HCT116 (cell line): ENCODE measurements around the gene CMC1. TPM values are rescaled to one million over a fixed set of nuclear protein-coding genes. Genes with fewer than 3 reads are reported as not detected.

ENCODE experiments used
- ATAC-seq: fragments of 200-7000 bp; cut with Tn5 transposase; 2 replicates; pipeline ENCODE4 v1.9.1; 2020; ENCODE audit warnings: mild to moderate bottlenecking, moderate library complexity
- BruUV-seq: library from RNA; stranded (reverse); fragments of 400-500 nt; replicated peaks from 2 replicates; lab custom pipeline; 2021; lab: Mats Ljungman, UMichigan
- CTCF ChIA-PET: fragments of 300-600 bp; sonication (Branson Sonifier 250); formaldehyde crosslinking; loops from one replicate; lab custom pipeline; 2021; ENCODE audit warnings: antibody characterized with exemption; lab: Charles Lee
- POLR2A ChIA-PET: fragments of 300-600, 350-600 bp; sonication (Branson Sonifier 250); formaldehyde crosslinking; loops from one replicate; lab custom pipeline; 2021; ENCODE audit warnings: antibody characterized with exemption; lab: Charles Lee
- RAD21 ChIA-PET, 2 experiments: fragments of 300-600 bp; sonication (Branson Sonifier 250); formaldehyde crosslinking; loops; one replicate each; lab custom pipeline; 2023; ENCODE audit warnings: low total read pairs in 2 of 2; ENCODE audit not compliant: uncharacterized antibody in 2 of 2, unreplicated experiment in 2 of 2, low non-redundant PET in 1 of 2; lab: Charles Lee
- DNase-seq: peaks from one replicate; pipeline ENCODE4 v3.0.0-alpha.2; 2010; ENCODE audit warnings: low read depth, low spot score
- H2AFZ ChIP-seq: fragments of 200-600 bp; shearing (Covaris generic), sonication (generic); 2 replicates; pipeline ENCODE4 v1.6.1; 2017; ENCODE audit warnings: low read depth, mixed run types, mixed read lengths, antibody characterized with exemption, low read length; ENCODE audit not compliant: poor library complexity, severe bottlenecking
- H3K27ac ChIP-seq: 2 replicates; pipeline ENCODE4 v1.5.1; 2012; ENCODE audit warnings: low read depth, low read length
- H3K27me3 ChIP-seq: fragments of 200-600 bp; sonication (generic); 2 replicates; pipeline ENCODE4 v1.6.1; 2016; ENCODE audit warnings: mixed run types, low read length, mixed read lengths; ENCODE audit not compliant: insufficient read depth
- H3K36me3 ChIP-seq, 2 experiments: fragments of 200-500 bp in 1 of 2; fragments of 200-600 bp in 1 of 2; sonication (Bioruptor generic) in 1 of 2; sonication (generic) in 1 of 2; 2 replicates each; pipeline versions ENCODE4 v1.5.1 to v1.6.1; 2014 to 2016; ENCODE audit warnings: low read length in 2 of 2, inconsistent platforms in 1 of 2, mixed read lengths in 1 of 2, mixed run types in 1 of 2; ENCODE audit not compliant: insufficient read depth in 2 of 2, control insufficient read depth in 1 of 2
- H3K4me1 ChIP-seq, 2 experiments: fragments of 200-600 bp in 1 of 2; sonication (generic) in 1 of 2; 2 replicates each; pipeline versions ENCODE4 v1.5.1 to v1.6.1; 2012 to 2017; ENCODE audit warnings: low read length in 2 of 2, inconsistent platforms in 1 of 2, mild to moderate bottlenecking in 1 of 2, mixed read lengths in 1 of 2, mixed run types in 1 of 2, moderate library complexity in 1 of 2; ENCODE audit not compliant: insufficient read depth in 2 of 2, control insufficient read depth in 1 of 2
- H3K4me2 ChIP-seq: fragments of 200-600 bp; sonication (generic); 2 replicates; pipeline ENCODE4 v1.6.1; 2017; ENCODE audit warnings: mixed run types, low read length, mixed read lengths
- H3K4me3 ChIP-seq, 2 experiments: fragments of 200-600 bp in 1 of 2; sonication (generic) in 1 of 2; replicated peaks in 1 of 2; 2 replicates each; pipeline ENCODE4 v1.5.1; 2011 to 2016; ENCODE audit warnings: low read length in 2 of 2, control low read depth in 1 of 2, low read depth in 1 of 2, mild to moderate bottlenecking in 1 of 2, mixed read lengths in 1 of 2, mixed run types in 1 of 2
- H3K79me2 ChIP-seq: fragments of 200-600 bp; sonication (generic); 2 replicates; pipeline ENCODE4 v1.6.1; 2017; ENCODE audit warnings: mild to moderate bottlenecking, mixed run types, low read length, moderate library complexity, mixed read lengths; ENCODE audit not compliant: insufficient read depth
- H3K9ac ChIP-seq: fragments of 200-600 bp; sonication (generic); 2 replicates; pipeline ENCODE4 v1.6.1; 2016; ENCODE audit warnings: low read length, mixed read lengths
- H3K9me2 ChIP-seq: fragments of 200-600 bp; sonication (generic), shearing (Covaris generic); 2 replicates; pipeline ENCODE4 v1.6.1; 2017; ENCODE audit warnings: mixed run types, mild to moderate bottlenecking, moderate library complexity; ENCODE audit not compliant: insufficient read depth
- H3K9me3 ChIP-seq, 2 experiments: fragments of 200-500 bp in 1 of 2; fragments of 200-600 bp in 1 of 2; sonication (Bioruptor generic) in 1 of 2; sonication (generic) in 1 of 2; 2 replicates each; pipeline ENCODE4 v1.6.1; 2014 to 2017; ENCODE audit warnings: low read length in 2 of 2, mixed read lengths in 2 of 2, inconsistent platforms in 1 of 2, low read depth in 1 of 2, mild to moderate bottlenecking in 1 of 2, mixed run types in 1 of 2, moderate library complexity in 1 of 2; ENCODE audit not compliant: control insufficient read depth in 1 of 2, insufficient read depth in 1 of 2
- H4K20me1 ChIP-seq: fragments of 200-600 bp; sonication (generic), shearing (Covaris generic); 2 replicates; pipeline ENCODE4 v1.6.1; 2017; ENCODE audit warnings: mixed run types, mild to moderate bottlenecking, moderate library complexity; ENCODE audit not compliant: insufficient read depth
- CBX3 ChIP-seq: IDR thresholded peaks from 2 replicates; pipeline ENCODE4 v1.6.1; 2012; ENCODE audit warnings: low read depth
- CEBPB ChIP-seq: IDR thresholded peaks from 2 replicates; pipeline ENCODE4 v1.6.1; 2012; ENCODE audit warnings: low read depth
- EGR1 ChIP-seq: IDR thresholded peaks from 2 replicates; pipeline ENCODE4 v1.6.1; 2012; ENCODE audit warnings: low read depth
- ELF1 ChIP-seq: IDR thresholded peaks from 2 replicates; pipeline ENCODE4 v1.6.1; 2012; ENCODE audit warnings: low read depth, borderline replicate concordance
- EZH2 ChIP-seq: fragments of 200-600 bp; sonication (generic); IDR thresholded peaks from 2 replicates; pipeline ENCODE4 v1.6.1; 2017; ENCODE audit warnings: antibody characterized with exemption, mixed run types
- EZH2phosphoT487 ChIP-seq: fragments of 200-600 bp; IDR thresholded peaks from 2 replicates; pipeline ENCODE4 v1.6.1; 2018; ENCODE audit warnings: antibody characterized with exemption, borderline replicate concordance
- POLR2AphosphoS5 ChIP-seq: IDR thresholded peaks from 2 replicates; pipeline ENCODE4 v1.6.1; 2011; ENCODE audit warnings: mild to moderate bottlenecking, low read depth, low read length, moderate library complexity
- REST ChIP-seq: IDR thresholded peaks from 2 replicates; pipeline ENCODE4 v1.6.1; 2012; ENCODE audit warnings: low read depth
- SIN3A ChIP-seq: IDR thresholded peaks from 2 replicates; pipeline ENCODE4 v1.6.1; 2012; ENCODE audit warnings: low read depth
- SP1 ChIP-seq: IDR thresholded peaks from 2 replicates; pipeline ENCODE4 v1.6.1; 2012; ENCODE audit warnings: low read depth
- SRF ChIP-seq: IDR thresholded peaks from 2 replicates; pipeline ENCODE4 v1.6.1; 2012; ENCODE audit warnings: low read depth
- ZFX ChIP-seq: fragments of 450-650 bp; IDR thresholded peaks from 2 replicates; pipeline ENCODE4 v1.6.1; 2017
- ZNF274 ChIP-seq: fragments of 200-500 bp; sonication (Bioruptor generic); IDR thresholded peaks from 2 replicates; pipeline ENCODE4 v1.6.1; 2014; ENCODE audit warnings: mild to moderate bottlenecking, low read depth, low read length, inconsistent platforms
- intact Hi-C: fragments of 100-400 bp; cut with micrococcal nuclease; formaldehyde crosslinking; loops from 2 replicates; pipeline ENCODE4 v1.10.0; 2022
- total RNA-seq: library from RNA; stranded (reverse); gene quantifications from one replicate; pipeline ENCODE4 v1.2.1, GENCODE V29; 2021; ENCODE audit not compliant: unreplicated experiment
- TF ChIP-seq, protein P1 (sequence below): IDR thresholded peaks from 2 replicates; pipeline ENCODE4 v1.6.1; 2012
- TF ChIP-seq, protein P2 (sequence below): IDR thresholded peaks from 2 replicates; pipeline ENCODE4 v1.6.1; 2011; ENCODE audit warnings: mild to moderate bottlenecking, low read length, moderate library complexity; ENCODE audit not compliant: insufficient replicate concordance; ENCODE audit errors: extremely low read depth

Gene CMC1
- total RNA-seq, 1 experiment from 2014 or later: 29.0 TPM

GRCh38 chr3:28212681-28213080 is 28.7 kb upstream of the CMC1 start:
- Histone ChIP-seq H3K4me1 (no peaks in the 10 kb centered on the region), H3K9me2 (no peaks in the 10 kb centered on the region), H3K4me3 (no peak overlapping the region), H3K9me3 (no peaks in the 10 kb centered on the region), H4K20me1 (no peaks in the 10 kb centered on the region), H3K27ac (no peak overlapping the region), H3K27me3 (no peaks in the 10 kb centered on the region), H3K36me3 (no peaks in the 10 kb centered on the region)
- no peak for ATAC-seq
- RAD21 ChIA-PET: no interaction called here
- DNase-seq: no peak
- no TSS peak for BruUV-seq
- POLR2A ChIA-PET: no interaction called here
- CTCF ChIA-PET: no interaction called here
- intact Hi-C loops: no loop called here
- no peak for TF ChIP-seq ELF1
- no peak for TF ChIP-seq POLR2AphosphoS5
- no peak for TF ChIP-seq SP1
- TF ChIP-seq EGR1: no peak
- TF ChIP-seq, protein P1, sequence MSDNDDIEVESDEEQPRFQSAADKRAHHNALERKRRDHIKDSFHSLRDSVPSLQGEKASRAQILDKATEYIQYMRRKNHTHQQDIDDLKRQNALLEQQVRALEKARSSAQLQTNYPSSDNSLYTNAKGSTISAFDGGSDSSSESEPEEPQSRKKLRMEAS: no peak
- TF ChIP-seq EZH2: no peak
- no peak for TF ChIP-seq SRF
- TF ChIP-seq ZFX: no peak
- TF ChIP-seq CBX3: no peak
- no peak for TF ChIP-seq EZH2phosphoT487
- no peak for TF ChIP-seq SIN3A
- TF ChIP-seq ZNF274: no peak
- no peak for TF ChIP-seq REST
- TF ChIP-seq, protein P2, sequence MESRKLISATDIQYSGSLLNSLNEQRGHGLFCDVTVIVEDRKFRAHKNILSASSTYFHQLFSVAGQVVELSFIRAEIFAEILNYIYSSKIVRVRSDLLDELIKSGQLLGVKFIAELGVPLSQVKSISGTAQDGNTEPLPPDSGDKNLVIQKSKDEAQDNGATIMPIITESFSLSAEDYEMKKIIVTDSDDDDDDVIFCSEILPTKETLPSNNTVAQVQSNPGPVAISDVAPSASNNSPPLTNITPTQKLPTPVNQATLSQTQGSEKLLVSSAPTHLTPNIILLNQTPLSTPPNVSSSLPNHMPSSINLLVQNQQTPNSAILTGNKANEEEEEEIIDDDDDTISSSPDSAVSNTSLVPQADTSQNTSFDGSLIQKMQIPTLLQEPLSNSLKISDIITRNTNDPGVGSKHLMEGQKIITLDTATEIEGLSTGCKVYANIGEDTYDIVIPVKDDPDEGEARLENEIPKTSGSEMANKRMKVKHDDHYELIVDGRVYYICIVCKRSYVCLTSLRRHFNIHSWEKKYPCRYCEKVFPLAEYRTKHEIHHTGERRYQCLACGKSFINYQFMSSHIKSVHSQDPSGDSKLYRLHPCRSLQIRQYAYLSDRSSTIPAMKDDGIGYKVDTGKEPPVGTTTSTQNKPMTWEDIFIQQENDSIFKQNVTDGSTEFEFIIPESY: no peak
- TF ChIP-seq CEBPB: no peak
- TF ChIP-seq, all 23 proteins: peak for 0
- Histone ChIP-seq H3K9ac (no peak overlapping the region), H3K79me2 (no peaks in the 10 kb centered on the region), H3K4me2 (no peak overlapping the region), H2AFZ (no peak overlapping the region)
